Measurements from ENCODE around the gene APC.
"Not testable (repeated sequence)": the region's sequence is repeated elsewhere in the genome, so short reads cannot be mapped to it uniquely, and the experiment has no call there.

The APC gene

DNA sequence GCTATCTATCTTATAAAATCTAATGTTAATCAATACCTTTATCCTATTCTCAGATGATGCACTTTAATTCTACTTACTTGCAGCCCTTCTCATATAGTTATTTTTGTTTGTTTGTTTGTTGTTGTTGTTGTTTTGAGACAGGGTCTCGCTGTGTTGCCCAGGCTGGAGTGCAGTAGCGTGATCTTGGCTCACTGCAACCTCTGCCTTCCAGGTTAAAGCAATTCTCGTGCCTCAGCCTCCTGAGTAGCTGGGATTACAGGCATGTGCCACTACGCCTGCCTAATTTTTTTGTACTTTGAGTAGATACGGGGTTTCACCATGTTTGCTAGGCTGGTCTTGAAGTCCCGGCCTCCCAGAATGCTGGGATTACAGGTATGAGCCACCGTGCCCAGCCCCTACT is 20.8 kb upstream of the APC start:
- DNase-seq (ENCODE audit: low read depth): not testable (repeated sequence)

GRCh38 chr5:112717506-112718082 is 20.1 kb upstream of the APC start:
- no peak for DNase-seq (ENCODE audit: low read depth)

DNA sequence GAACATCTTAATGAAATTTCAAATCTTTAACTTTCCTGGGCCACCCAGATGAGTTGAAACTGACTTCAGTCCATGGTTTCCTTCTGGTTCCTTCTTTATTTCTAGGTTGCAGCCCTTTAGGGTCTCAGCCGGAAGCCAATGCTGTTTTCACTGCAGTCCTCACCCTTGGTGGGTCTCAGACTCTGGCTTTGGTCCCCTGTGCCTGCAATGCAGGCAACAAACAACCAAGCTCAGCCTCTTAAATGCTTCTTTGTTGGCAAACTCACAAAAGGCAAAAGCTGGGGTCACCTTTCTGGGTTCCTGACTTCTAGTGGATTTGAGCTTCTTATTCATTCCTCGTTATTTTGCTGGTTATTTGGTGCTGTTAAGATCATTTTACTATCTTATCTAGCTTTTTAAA is 19.3 kb upstream of the APC start:
- no peak for DNase-seq (ENCODE audit: low read depth)

GRCh38 chr5:112720576-112720975 is 17.1 kb upstream of the APC start:
- DNase-seq (ENCODE audit: low read depth): no peak

DNA sequence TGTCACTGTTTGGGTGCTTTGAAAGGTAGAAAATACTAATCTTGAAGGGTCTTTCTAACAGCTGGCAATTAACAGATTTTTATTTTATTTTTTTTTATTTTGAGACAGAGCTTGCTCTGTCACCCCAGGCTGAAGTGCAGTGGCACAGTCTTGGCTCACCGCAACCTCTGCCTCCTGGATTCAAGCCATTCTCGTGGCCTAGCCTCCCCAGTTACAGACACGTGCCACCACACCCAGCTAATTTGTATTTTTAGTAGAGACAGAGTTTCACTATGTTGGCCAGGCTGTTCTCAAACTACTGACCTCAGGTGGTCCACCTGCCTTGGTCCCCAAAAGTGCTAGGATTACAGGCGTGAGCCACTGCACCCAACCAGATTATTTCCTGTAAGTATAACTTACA is 12.8 kb upstream of the APC start:
- no peak for DNase-seq (ENCODE audit: low read depth)

DNA sequence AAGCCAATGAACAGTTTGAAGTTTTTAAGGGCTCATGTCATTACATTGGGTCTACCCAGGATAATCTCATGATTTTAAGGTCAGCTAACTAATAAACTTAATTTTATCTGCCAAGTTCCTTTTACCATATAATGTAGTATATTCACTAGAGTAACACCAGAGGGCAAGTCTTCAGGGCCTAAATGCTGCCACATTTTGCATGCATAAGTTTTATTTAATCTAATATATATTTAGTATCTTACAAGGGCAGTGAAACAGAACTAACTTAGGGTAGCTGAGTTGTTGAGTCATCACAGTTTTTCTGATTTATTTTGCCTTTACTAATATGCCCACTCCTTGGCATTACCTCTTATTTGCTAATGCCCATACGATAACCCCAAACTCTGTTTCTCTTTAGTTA is 8.1 kb upstream of the APC start:
- DNase-seq (ENCODE audit: low read depth): no peak

GRCh38 chr5:112732131-112732530 is 5.6 kb upstream of the APC start:
- DNase-seq (ENCODE audit: low read depth): no peak

GRCh38 chr5:112733586-112733985 is 4.1 kb upstream of the APC start:
- no peak for DNase-seq (ENCODE audit: low read depth)

- no peak for DNase-seq (ENCODE audit: low read depth)
Observed at GRCh38 chr5:112734597-112734996, 3.1 kb upstream of the APC start.

DNA sequence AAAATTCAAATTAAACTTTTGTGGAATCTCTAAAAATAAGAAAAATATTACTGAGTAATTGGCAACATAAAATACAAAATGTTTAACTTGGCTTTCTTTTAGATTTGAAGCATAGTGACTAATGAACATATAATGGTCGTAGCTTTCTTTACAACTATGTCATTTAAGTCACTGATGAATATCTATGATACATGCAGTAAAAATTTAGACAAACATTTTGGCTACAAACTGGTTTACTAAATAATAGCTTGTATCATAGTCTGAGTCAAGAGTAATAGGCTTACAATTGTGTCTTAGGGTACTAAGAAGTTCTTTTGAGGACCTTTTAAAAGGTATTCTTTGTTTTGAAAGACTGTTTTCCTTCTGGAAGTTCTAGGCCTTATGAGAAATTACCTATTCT is 2.0 kb upstream of the APC start:
- no peak for DNase-seq (ENCODE audit: low read depth)

- no peak for DNase-seq (ENCODE audit: low read depth)
Observed at GRCh38 chr5:112737070-112737462, 619 bp upstream of the APC start.

- no peak for DNase-seq (ENCODE audit: low read depth)
Observed at GRCh38 chr5:112738191-112738560, 491 bp downstream of the APC start.

DNA sequence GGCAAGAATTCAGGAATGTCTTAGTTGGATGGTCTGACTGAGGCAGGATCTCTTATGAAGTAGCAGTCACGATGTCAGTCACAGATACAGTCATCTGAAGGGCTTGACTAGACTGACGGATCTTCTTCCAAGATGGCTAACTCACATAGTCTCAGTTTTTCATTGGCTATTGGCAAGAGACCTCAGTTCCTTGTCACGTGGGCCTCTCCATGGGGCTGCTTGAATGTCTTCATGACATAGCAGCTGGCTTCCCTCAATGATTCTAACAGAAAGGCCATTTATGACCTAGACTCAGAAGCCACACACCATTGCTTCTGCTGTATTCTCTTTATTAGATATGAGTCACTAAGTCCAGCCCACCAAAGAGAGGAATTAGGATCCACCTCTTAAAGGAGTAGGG is 4.7 kb downstream of the APC start:
- no peak for DNase-seq (ENCODE audit: low read depth)

DNA sequence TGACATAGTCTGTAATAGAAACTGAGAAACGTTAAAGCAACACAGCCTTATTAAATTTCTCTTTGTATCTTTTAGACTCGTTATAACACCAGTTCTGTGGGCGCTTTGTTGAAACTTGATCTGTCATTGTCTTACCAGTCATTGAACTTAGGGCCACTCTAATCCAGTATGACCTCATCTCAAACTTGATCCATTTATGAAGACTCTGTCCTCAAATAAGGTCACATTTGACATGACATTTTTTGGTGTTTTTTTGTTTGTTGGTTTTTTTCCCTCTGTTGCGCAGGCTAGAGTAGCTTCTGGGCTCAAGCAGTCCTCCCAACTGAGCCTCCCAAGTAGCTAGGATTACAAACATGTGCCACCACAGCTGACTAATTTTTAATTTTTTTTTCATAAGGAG is 5.9 kb downstream of the APC start:
- DNase-seq (ENCODE audit: low read depth): no peak

GRCh38 chr5:112752335-112752734 is 14.7 kb downstream of the APC start:
- no peak for DNase-seq (ENCODE audit: low read depth)

GRCh38 chr5:112755703-112756102 is 18.0 kb downstream of the APC start:
- DNase-seq (ENCODE audit: low read depth): no peak

- no peak for DNase-seq (ENCODE audit: low read depth)
Observed at GRCh38 chr5:112757468-112758208, 20.0 kb downstream of the APC start.

GRCh38 chr5:112758676-112759075 is 21.0 kb downstream of the APC start:
- DNase-seq (ENCODE audit: low read depth): no peak

GRCh38 chr5:112762113-112762810 is 24.6 kb downstream of the APC start:
- no peak for DNase-seq (ENCODE audit: low read depth)

- DNase-seq (ENCODE audit: low read depth): no peak
Observed at GRCh38 chr5:112763165-112763564, 25.5 kb downstream of the APC start.

- no peak for DNase-seq (ENCODE audit: low read depth)
Observed at GRCh38 chr5:112772124-112772523, 34.4 kb downstream of the APC start.

- no peak for DNase-seq (ENCODE audit: low read depth)
Observed at GRCh38 chr5:112776301-112776856, 38.7 kb downstream of the APC start.

DNA sequence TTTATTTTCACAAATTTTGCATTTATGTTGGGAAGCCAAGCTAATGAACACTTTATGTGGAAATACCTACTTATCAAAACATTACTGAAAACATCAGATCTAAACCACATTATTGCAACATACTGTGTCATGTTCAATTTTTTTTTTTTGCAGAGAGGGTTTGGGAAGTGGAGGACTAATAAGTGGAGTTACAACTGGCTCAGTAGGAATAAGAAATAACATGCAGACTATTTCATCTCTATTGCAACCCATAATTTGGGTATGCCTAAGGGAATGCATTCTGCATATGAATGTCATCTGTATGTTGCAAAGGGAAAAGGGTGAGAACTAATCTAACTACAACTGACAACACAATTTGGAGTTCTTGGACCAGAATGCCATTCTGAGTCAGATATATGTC is 41.8 kb downstream of the APC start:
- DNase-seq (ENCODE audit: low read depth): no peak
